Heart right ventricle (tissue), 16 donors: ENCODE results near the gene TMEM120B. TPM values are rescaled to one million over a fixed set of nuclear protein-coding genes. Genes with fewer than 3 reads are reported as not detected.
A peak's percentile ranks its signal among the peaks of the same experiment; 100 is the strongest.

Experiments
- ATAC-seq, 8 donors: fragments of 200-7000 bp; cut with Tn5 transposase; one replicate each; pipeline ENCODE4 v1.9.1; 2020; ENCODE audit warnings: mild to moderate bottlenecking in 8 of 8, moderate library complexity in 8 of 8, moderate number of reproducible peaks in 1 of 8
- DNase-seq, 2 donors: peaks; one replicate each; pipeline ENCODE4 v3.0.0-alpha.2; 2020
- H3K27ac ChIP-seq, 10 donors: fragments of 200-600 bp; sonication (generic) in 2 of 10; one replicate each; pipeline versions ENCODE4 v1.5.0 to v1.8.0; 2020 to 2022; ENCODE audit warnings: mild to moderate bottlenecking in 3 of 10
- H3K27me3 ChIP-seq, 7 donors: fragments of 200-600 bp; one replicate each; pipeline ENCODE4 v1.8.0; 2021 to 2022; ENCODE audit warnings: mild to moderate bottlenecking in 2 of 7
- H3K36me3 ChIP-seq, 9 donors: fragments of 200-600 bp; sonication (generic) in 1 of 9; one replicate each; pipeline versions ENCODE4 v1.5.0 to v1.8.0; 2020 to 2022; ENCODE audit warnings: mild to moderate bottlenecking in 2 of 9
- H3K4me1 ChIP-seq, 9 donors: fragments of 200-600 bp; sonication (generic) in 1 of 9; one replicate each; pipeline versions ENCODE4 v1.5.0 to v1.8.0; 2020 to 2022; ENCODE audit warnings: mild to moderate bottlenecking in 4 of 9
- H3K4me3 ChIP-seq, 10 donors: fragments of 200-600 bp; sonication (generic) in 2 of 10; one replicate each; pipeline versions ENCODE4 v1.5.0 to v1.8.0; 2020 to 2022; ENCODE audit warnings: mild to moderate bottlenecking in 7 of 10, moderate library complexity in 2 of 10
- H3K9me3 ChIP-seq, 11 donors: fragments of 200-600 bp in 10 of 11; sonication (generic) in 2 of 11; one replicate each; pipeline versions ENCODE4 v1.5.0 to v1.8.0; 2013 to 2022; ENCODE audit warnings: mild to moderate bottlenecking in 2 of 11, control low read depth in 1 of 11, moderate library complexity in 1 of 11
- WGBS, 2 donors: extraction: QIAGEN DNeasy Blood & Tissue Kit; methylation state at CpG; one replicate each; pipeline ENCODE4 v1.1.7; 2013; ENCODE audit warnings: inconsistent platforms in 1 of 2; 5-methylcytosine and 5-hydroxymethylcytosine counted together
- intact Hi-C, 10 donors: fragments of 100-400 bp; cut with DNase I; formaldehyde crosslinking; loops; one replicate each; pipeline versions ENCODE4 v1.11.1 to v1.14.2; 2022
- polyA plus RNA-seq, 2 donors: library from polyadenylated mRNA; stranded (reverse); fragments of 200-250 nt; gene quantifications; one replicate each; pipeline ENCODE4 v1.2.3, GENCODE V29; 2013
- total RNA-seq, 10 donors: library from RNA; stranded (reverse); fragmentation: NEBNext Ultra II Directional in 3 of 10; extraction: Animal tissue kit (Norgen Biotek cat#: 25700) in 3 of 10; gene quantifications; one replicate each; pipeline versions ENCODE4 v1.2.1 to v1.2.4, GENCODE V29; 2021 to 2023
- TF ChIP-seq, protein P1 (sequence below), 9 donors: fragments of 200-600 bp; sonication (generic) in 2 of 9; IDR thresholded peaks; one replicate each; pipeline versions ENCODE4 v1.5.0 to v1.8.0; 2021 to 2022; ENCODE audit warnings: antibody characterized with exemption in 9 of 9, mild to moderate bottlenecking in 5 of 9, moderate library complexity in 1 of 9
- donor health status: Arrhythmogenic right ventricular cardiomyopathy.
- donor health status: ischemic (EF 13 %, LVEDD 7.1; RV severe dilation, severe dysfunction).
- donor health status: healthy with polysubstance abuse.
- donor health status: DM: no; HTN: yes; CAD: no.
- donor health status: DM: no; HTN: no; CAD: no.
- donor health status: ischemic (EF 25% LVEDD 6.9; RV normal size, moderate dysfunction).
- donor health status: ischemic (EF 25% LVEDD 5.7; RV mildly dilated, moderate dysfunction).
- donor health status: healthy.
- donor health status: DM: yes; HTN: yes; CAD: no.
- donor health status: Ischemic cardiomyopathy.
- donor health status: ischemic (EF 35%, LVEDD 5.7; RV mildly dilated, moderate dysfunction).
- donor health status: nonischemic (EF 11% LVEDD 7.7; RV severe dilation, severe dysfunction).
- donor health status: DM: yes; HTN: yes; CAD: no.
- donor health status: PGD.
- donor health status: ischemic (EF 29% LVEDD 5.4; RV normal size, mild dysfunction).
- donor health status: nonischemic (EF 23%, LVEDD 6.1; RV moderate dilation, normal function).

The TMEM120B gene
- total and polyA plus RNA-seq, 12 donors: 5.3 to 12.7 (median 7.4) TPM

DNA sequence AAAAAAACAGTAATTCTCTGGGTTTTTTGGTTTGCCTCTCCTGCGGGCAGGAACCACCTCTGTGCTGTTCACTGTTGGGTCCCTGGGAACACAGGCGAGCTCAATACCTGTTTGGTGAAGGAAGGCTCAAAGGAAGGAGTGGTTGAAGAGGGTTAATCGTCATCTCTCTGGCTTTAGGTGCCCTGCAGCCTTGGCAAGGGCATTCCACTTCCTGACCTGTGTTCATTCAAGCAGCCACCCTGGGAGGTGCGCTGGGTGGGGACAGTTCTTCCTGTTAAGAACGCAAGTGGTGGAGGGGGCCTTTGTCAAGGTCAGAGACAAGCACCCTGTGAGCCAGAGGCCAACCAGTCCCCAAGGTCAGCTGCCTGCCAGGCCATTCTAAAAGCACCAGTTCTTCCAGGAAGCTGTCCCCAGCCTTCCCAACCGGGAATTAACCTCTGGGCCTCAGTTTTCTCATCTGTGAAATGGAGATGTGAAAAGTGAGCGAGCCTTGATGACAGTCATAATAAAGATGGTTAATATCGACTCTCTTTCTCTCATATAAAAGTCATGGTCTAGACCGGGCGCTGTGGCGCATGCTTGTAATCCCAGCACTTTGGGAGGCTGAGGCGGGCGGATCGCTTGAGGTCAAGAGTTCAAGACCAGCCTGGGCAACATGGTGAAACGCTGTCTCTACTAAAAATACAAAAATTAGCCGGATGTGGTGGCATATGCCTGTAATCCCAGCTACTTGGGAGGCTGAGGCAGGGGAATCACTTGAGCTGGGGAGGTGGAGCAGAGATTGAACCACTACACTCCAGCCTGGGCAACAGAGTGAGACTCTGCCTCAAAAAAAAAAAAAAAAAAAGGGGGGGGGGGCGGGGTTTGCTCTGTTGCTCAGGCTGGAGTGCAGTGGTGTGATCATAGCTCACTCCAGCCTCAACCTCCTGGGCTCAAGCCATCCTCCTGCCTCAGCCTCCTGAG is 74.8 kb downstream of the TMEM120B start:
- TF ChIP-seq, protein P1, sequence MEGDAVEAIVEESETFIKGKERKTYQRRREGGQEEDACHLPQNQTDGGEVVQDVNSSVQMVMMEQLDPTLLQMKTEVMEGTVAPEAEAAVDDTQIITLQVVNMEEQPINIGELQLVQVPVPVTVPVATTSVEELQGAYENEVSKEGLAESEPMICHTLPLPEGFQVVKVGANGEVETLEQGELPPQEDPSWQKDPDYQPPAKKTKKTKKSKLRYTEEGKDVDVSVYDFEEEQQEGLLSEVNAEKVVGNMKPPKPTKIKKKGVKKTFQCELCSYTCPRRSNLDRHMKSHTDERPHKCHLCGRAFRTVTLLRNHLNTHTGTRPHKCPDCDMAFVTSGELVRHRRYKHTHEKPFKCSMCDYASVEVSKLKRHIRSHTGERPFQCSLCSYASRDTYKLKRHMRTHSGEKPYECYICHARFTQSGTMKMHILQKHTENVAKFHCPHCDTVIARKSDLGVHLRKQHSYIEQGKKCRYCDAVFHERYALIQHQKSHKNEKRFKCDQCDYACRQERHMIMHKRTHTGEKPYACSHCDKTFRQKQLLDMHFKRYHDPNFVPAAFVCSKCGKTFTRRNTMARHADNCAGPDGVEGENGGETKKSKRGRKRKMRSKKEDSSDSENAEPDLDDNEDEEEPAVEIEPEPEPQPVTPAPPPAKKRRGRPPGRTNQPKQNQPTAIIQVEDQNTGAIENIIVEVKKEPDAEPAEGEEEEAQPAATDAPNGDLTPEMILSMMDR (IDR thresholded peaks at IDR 0.05): no peak
- WGBS, 2 donors: 71 to 82% methylated on average over 17 of the region's 17 CpGs
- Histone ChIP-seq H3K4me1 (peaks cover 0 to 73% (median 25%) of the 10 kb centered on the region in 9 donors), H3K36me3 (no peaks in the 10 kb centered on the region), H3K27me3 (no peaks in the 10 kb centered on the region), H3K9me3 (no peaks in the 10 kb centered on the region), H3K27ac (peak overlapping the region in 7 of 10 donors; percentile 14 to 100 (median 68)), H3K4me3 (no peak overlapping the region)
- DNase-seq (no peak), ATAC-seq (peak in 1 of 8 donors; percentile 43)
- intact Hi-C loops: no loop called here

DNA sequence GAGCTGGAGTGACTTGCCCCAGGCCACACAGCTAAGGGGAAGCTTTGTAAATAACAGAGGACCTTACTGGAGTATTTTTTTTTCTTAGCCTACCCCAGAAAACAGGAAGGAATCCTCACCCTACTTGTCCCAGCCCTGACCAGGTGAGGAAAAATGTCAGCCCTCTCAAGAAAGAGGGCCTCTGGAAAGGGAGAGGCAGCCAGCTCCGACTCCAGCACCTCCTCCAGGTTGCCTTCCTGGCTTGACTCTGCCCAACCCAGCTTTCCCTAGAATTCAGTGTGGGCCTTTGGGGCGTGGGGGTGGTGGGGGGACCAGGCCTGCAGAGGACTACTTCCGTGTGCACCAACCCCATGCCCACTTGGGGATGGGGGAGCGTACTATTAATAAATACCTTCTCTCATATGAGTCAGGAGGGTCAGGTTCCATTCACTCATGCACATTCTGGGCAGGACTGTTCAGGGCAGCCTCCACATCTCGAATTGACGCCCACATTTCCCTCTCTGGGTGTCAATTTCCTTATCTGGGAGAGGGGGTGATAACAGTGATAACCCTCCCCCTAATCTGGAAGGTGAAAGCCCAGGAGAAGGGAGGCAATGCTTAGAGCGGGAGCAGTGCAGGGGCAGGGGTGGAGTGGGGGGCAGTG is 75.7 kb downstream of the TMEM120B start:
- ATAC-seq (no peak), DNase-seq (no peak)
- Histone ChIP-seq H3K9me3 (no peaks in the 10 kb centered on the region), H3K4me3 (peak overlapping the region in 1 of 10 donors; percentile 72), H3K4me1 (peaks cover 0 to 75% (median 27%) of the 10 kb centered on the region in 9 donors), H3K36me3 (no peaks in the 10 kb centered on the region), H3K27ac (peak overlapping the region in 7 of 10 donors; percentile 77 to 100 (median 82)), H3K27me3 (no peaks in the 10 kb centered on the region)
- TF ChIP-seq, protein P1 (IDR thresholded peaks at IDR 0.05): no peak
- intact Hi-C loops: no loop called here
- 71 to 79% methylated on average over 7 of the region's 7 CpGs for whole genome bisulfite sequencing, 2 donors

DNA sequence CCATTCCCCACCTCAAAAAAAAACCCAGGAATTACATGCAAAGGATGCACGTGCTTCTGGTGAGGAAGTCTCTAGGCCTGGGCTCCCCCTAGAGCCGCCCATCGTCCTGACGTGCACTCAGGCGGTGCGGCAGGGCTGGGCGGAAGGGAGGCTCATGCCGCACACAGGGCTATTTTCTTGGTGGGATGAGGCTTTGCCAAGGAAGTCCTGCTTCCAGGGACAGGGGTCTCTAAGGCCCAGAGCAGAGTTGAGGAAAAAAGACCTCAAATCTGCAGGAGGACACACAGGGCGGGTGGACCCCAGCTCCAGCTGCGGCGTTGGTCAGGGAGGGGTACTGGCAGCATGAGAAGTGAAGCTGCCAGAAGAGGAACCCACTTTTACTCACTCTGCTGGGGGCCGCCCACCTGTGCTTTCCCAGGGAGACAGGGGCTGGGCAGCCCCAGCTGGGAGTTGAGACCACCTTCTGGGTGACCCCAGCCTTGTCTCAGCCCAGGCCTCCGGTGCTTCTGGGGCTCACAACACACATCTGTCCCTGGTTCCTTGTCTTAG is 76.8 kb downstream of the TMEM120B start:
- Histone ChIP-seq H3K36me3 (no peaks in the 10 kb centered on the region), H3K4me3 (peak overlapping the region in 1 of 10 donors; percentile 72), H3K27ac (peak overlapping the region; percentile 17 to 100 (median 80)), H3K27me3 (no peaks in the 10 kb centered on the region), H3K9me3 (no peaks in the 10 kb centered on the region), H3K4me1 (peaks cover 6 to 78% (median 35%) of the 10 kb centered on the region in 9 donors)
- TF ChIP-seq, protein P1 (IDR thresholded peaks at IDR 0.05): peak in 4 of 9 donors; percentile 8 to 26 (median 25)
- peak in 6 of 8 donors; percentile 36 to 82 (median 58) for ATAC-seq
- 55 to 69% methylated on average over 13 of the region's 13 CpGs for WGBS, 2 donors
- intact Hi-C loops: no loop called here
- no peak for DNase-seq
